ENCODE data around the gene TSFM.

TSFM gene

DNA sequence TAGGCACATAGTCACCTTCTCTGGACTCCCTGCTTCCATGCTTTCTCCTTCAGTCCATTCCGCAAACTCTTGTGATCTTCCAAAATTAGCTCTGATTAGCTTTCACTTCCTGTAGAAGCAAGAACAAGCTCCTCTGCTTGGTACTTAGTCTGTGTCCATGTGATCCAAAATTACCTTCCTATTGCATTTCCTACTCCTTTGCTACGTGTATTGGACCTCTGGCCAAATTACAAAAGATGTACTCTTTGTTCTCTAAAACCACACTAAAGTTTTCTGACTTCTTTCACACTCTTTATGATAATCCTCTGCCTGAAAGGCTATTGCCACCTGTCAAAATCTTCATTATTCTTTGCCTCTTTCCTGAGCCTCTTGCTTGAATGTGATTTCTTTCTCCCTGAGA is 786 bp upstream of the TSFM start:
- DNase-seq: no peak

- DNase-seq: no peak
Measured at GRCh38 chr12:57782243-57782607, 362 bp upstream of the TSFM start.

DNA sequence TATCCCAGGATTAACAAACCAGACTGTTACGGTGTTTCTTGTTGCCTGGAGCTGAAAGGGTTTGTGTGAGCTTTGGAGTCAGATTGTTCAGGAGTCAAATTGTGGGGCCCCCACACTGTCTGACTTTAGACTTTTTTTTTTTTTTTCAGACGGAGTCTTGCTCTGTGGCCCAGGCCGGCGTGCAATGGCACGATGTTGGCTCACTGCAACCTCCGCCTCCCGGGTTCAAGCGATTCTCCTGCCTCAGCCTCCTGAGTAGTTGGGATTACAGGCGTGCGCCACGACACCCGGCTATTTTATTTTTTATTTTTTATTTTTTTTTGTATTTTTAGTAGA is 847 bp downstream of the TSFM start:
- no peak for DNase-seq

DNA sequence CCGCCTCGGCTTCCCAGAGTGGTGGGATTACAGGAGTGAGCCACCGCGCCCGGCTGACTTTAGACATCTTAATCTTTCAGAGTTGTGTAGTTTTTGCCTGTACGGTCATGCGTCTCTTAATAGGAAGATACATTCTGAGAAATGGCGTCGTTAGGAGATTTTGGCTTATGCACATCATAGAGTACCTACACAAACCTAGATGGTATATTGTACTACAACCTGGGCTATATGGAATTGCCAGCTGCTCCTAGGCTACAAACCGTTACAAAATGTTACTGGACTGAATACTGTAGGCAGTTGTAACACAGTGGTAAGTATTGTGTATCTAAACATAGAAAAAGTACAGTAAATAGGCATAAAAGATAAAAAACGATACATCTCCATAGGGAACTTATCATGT is 1.3 kb downstream of the TSFM start:
- no peak for DNase-seq

- DNase-seq: no peak
Measured at GRCh38 chr12:57793920-57794319, 11.3 kb downstream of the TSFM start.

GRCh38 chr12:57795354-57795753 is 12.8 kb downstream of the TSFM start:
- no peak for DNase-seq

DNA sequence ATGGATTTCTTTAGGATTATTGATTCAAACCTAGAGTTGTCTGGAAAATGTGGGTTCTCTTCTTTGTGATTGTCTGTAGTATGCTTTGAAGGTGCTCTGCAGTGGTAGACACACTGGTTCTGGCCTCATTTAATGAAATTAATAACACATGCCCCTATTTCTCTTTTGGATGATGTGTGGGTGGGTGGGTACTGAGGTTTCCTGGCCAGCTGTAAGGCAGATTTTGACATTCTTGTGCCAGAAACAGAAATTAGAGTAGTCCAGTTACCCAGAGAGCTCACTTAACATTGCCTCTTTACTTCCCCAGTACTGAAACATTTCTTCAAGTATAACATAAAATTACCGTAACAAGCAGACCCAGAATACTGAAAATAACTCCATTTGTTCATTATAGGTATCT is 14.4 kb downstream of the TSFM start:
- no peak for DNase-seq

DNA sequence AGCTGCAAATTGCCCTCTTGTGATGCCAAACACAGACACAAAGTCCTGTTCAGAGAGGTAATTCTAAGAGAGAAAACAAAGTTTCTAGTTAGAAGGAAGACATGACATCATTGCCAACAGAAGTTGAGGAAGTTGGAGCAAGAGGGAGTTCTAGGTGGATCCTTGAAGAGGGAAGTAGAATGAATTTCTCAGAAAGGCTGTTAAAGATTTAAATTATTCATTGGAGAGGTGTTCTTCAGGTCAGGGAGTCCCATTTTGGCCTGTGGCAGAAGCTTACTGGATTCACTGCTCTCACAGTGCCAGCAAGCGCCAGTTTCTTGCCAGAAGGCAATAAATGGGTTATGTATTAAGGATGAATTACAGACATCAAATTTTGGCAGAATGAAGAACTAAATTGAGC is 15.3 kb downstream of the TSFM start:
- no peak for DNase-seq

- no peak for DNase-seq
Measured at GRCh38 chr12:57800965-57801364, 18.4 kb downstream of the TSFM start.

DNA sequence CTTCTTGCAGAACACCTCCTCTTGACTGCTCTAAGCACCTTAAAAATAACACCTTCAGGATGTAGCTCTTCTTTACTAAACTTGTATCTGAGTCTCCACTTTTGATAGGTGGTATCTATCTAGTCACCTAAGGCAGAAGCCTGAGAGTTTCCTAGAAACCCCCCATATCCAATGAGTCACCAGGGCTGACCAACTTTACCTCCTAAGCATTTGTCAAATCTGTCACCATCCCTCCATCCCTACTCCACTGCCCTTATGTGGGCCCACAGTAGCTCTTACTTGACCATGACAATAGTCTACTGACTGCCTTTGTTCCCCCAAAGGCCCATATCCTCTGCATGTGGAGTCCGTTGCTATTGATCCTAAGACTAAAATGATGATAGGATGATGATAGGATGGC is 20.0 kb downstream of the TSFM start:
- DNase-seq: no peak

- peak; percentile 15 for DNase-seq
Measured at GRCh38 chr12:57803319-57803893, 20.8 kb downstream of the TSFM start.

DNA sequence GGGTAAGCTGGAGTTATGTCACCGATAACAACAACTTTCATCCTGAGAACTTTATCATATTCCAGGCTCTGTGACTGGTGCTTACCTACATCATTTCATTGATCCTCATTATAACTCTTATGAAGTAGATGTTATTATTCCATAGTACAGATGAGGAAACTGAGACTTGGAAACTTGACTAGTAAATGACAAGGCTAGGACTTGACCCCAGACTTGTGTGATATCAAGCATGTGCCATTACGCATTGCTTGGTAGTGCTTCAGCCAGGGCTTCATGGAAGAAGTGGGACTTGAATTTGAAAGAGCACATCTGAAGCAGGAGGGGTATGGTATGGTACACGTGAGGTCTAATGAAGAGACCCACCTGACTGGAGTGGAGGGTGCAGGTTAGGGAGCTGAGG is 24.1 kb downstream of the TSFM start:
- DNase-seq: no peak

DNA sequence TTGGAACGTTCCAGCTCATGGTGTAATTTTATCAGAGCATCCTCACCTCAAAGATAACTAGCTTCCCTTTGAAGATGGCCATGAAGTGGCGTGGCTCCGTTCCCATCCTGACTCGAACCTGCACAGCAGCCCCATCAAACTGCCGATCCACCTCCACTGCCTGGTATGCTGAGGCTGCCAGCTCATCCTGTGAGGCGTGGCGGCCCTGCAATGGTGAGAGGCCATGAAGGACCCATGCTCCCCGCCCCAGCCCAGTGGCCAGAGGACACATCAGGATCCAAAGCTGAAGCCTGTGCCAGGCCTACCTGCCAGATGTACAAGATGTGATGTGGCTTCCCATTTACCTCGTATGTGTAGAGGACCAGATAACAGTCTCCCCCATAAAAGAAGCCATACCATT is 24.7 kb downstream of the TSFM start:
- no peak for DNase-seq

- no peak for DNase-seq
Measured at GRCh38 chr12:57808351-57808750, 25.8 kb downstream of the TSFM start.

DNA sequence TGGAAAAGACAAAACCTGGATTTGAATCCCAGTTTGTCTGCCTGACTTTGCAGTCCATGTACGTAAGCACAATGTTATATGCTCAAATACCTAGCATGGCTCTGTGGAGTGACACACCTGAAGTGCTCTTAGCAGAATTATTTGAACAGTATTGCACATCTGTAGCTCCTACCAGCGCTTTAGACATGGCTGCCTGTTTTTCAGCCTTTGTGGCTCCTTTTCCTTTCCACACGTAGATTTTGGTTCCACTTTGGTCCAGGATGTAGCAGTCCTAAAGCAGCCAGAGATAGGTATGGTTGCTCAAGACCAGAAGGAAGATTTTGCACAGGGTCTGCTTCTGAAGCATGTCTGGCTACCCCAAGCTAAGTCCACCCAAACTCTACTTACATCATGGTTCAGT is 26.8 kb downstream of the TSFM start:
- no peak for DNase-seq

DNA sequence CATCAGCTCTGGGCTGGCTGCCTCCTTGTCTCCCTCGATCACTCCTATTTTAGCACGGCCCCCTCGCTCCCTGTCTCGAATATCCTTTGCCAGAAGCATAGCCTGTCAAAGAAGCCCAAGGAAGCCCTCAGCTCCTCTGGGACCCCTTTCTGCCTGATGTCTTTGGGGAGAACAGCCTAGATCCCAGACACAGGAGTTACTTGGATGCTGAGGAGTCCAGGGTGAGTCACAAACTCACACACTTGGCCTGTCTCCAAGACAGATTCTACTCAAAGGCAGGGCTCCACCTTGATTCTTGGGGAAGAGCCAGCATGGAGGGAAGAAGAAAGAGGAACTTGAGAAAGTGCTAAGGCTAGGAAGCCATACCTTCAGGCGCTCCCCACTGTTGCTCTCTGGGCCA is 27.9 kb downstream of the TSFM start:
- DNase-seq: no peak

DNA sequence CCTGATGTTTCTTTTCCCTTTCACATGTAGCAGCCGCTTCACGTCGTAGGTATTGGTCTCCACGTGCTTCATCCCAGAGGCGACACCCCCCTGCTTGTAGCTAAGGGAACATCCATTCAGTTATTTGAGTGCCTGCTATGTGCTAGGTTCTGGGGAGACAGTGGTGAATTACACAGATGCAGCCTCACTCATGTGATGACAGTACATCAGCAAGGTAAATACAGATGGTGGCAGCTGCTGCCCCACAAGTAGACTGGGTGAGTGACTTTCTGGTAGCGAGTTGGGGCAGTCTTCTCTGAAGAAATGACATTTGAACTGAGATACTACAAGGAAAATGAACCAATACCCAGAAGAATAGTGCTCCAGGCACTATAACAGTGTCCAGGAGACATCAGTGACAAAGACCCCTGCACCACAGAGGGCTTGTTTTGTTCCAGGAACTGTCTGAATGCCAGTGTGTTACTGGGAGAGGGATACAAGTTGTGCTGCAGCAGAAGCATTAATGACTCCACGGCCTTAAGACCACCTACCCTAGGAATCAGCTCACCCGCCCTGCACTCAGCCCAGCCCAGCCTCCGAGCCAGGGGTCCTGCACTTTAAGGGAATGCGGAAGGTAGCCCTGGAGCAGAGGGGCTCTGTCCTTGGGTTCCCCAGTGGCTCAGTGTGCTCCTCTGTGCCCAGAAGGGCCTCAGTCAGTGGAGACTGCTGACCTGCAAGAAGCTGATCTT is 28.6 kb downstream of the TSFM start:
- DNase-seq: no peak

GRCh38 chr12:57813111-57813970 is 30.8 kb downstream of the TSFM start:
- DNase-seq: no peak

- DNase-seq: peak; percentile 47
Measured at GRCh38 chr12:57813971-57814772, 31.6 kb downstream of the TSFM start.

DNA sequence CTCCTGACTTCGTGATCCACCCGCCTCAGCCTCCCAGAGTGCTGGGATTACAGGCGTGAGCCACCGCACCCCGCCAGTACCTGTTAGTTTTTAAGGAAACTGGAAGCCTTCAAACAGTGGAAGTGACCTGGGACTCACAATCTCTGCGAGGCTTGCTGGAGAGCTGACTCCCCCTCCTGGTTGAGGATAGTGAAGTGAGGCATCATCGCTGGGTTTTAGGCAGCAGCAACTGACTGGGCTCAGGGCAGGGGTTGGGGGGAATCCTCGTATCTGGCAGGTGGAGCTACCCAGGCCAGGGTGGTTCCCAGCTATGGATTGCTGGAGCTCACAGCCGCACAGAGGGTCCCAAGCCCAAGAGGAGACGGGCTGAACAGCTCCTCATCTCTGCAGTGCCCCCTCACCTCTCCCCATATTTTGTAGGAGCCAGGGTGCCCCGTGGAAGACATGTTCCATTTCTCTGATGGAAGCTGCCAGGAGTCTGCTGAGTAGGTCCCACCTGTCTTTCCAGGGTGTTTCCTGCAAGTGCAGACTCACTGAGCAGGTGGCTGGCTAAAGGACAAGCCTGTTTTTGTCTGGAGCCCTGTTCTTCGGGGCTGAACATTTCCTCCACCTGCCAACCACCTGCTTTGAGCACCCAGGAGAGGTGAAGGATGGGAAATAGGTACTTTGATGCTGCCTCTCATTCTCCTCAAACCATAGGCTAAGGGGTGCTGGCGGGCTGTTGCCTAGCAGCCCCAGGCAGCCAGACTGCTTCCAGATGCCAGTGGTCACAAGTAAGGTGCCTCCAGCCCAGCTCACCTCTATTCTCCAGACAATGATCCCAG is 32.8 kb downstream of the TSFM start:
- DNase-seq: peak; percentile 71

GRCh38 chr12:57816001-57816854 is 33.6 kb downstream of the TSFM start:
- DNase-seq: no peak

DNA sequence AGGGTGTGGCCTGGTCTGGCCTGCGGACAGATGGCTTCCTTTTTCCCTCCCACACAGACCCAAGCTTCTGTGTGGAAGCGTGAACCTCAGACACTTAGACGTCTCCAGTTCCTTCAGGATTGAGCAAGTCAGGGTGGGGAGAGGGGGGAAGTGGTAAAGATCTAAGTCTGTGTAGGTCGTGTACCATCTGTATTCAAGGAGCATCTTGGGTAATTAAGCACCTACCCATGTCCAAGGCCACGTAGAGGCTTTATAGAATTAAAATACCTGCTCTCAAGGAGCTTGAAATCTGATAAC is 34.2 kb downstream of the TSFM start:
- no peak for DNase-seq
